DND-41 (cell line): ENCODE data around the gene SLC6A3.
A peak's percentile ranks its signal among the peaks of the same experiment; 100 is the strongest.

Experiments
- ATAC-seq: fragments of 200-7000 bp; cut with Tn5 transposase; 3 replicates; pipeline ENCODE4 v1.9.1; 2021; ENCODE audit warnings: low read depth; ENCODE audit not compliant: insufficient read depth
- DNase-seq: peaks from one replicate; pipeline ENCODE4 v3.0.0-alpha.2; 2020
- H2AFZ ChIP-seq: 2 replicates; pipeline ENCODE4 v1.6.0; 2012; ENCODE audit warnings: low read depth, low read length
- H3K27ac ChIP-seq: 2 replicates; pipeline ENCODE4 v1.5.1; 2012; ENCODE audit warnings: low read length, inconsistent platforms
- H3K27me3 ChIP-seq: fragments of 200-600 bp; sonication (generic); 2 replicates; pipeline ENCODE4 v1.6.0; 2012; ENCODE audit warnings: low read length, mild to moderate bottlenecking, inconsistent platforms; ENCODE audit not compliant: insufficient read depth, poor library complexity
- H3K36me3 ChIP-seq: 2 replicates; pipeline ENCODE4 v1.5.1; 2012; ENCODE audit warnings: low read length, inconsistent platforms; ENCODE audit not compliant: insufficient read depth
- H3K4me1 ChIP-seq: 2 replicates; pipeline ENCODE4 v1.5.1; 2012; ENCODE audit warnings: mild to moderate bottlenecking, low read length; ENCODE audit not compliant: insufficient read depth
- H3K4me2 ChIP-seq: 2 replicates; pipeline ENCODE4 v1.6.0; 2012; ENCODE audit warnings: mild to moderate bottlenecking, moderate library complexity, low read length, inconsistent platforms; ENCODE audit not compliant: insufficient read depth
- H3K4me3 ChIP-seq, 2 experiments: fragments of 200-600 bp in 1 of 2; shearing (Covaris generic) in 1 of 2; 2 replicates each; pipeline ENCODE4 v1.5.1; 2012 to 2016; ENCODE audit warnings: inconsistent platforms in 2 of 2, low read length in 2 of 2, mild to moderate bottlenecking in 2 of 2, low read depth in 1 of 2, moderate library complexity in 1 of 2
- H3K79me2 ChIP-seq: 2 replicates; pipeline ENCODE4 v1.6.0; 2012; ENCODE audit warnings: low read length, inconsistent platforms; ENCODE audit not compliant: insufficient read depth
- H3K9ac ChIP-seq: 2 replicates; pipeline ENCODE4 v1.6.0; 2012; ENCODE audit warnings: low read depth, mild to moderate bottlenecking, inconsistent platforms, low read length, moderate library complexity
- H3K9me3 ChIP-seq: 2 replicates; pipeline ENCODE4 v1.5.1; 2012; ENCODE audit warnings: low read length, moderate library complexity, mild to moderate bottlenecking, inconsistent platforms; ENCODE audit not compliant: insufficient read depth, severe bottlenecking
- H4K20me1 ChIP-seq: 2 replicates; pipeline ENCODE4 v1.6.0; 2012; ENCODE audit warnings: low read length; ENCODE audit not compliant: insufficient read depth
- EZH2 ChIP-seq: IDR thresholded peaks from 3 replicates; pipeline ENCODE4 v1.6.1; 2012; ENCODE audit warnings: borderline replicate concordance, low read depth, mild to moderate bottlenecking, moderate library complexity, low read length, inconsistent platforms; ENCODE audit not compliant: severe bottlenecking
- TF ChIP-seq, protein P1 (sequence below): IDR thresholded peaks from 2 replicates; pipeline ENCODE4 v1.5.1; 2012; ENCODE audit warnings: borderline replicate concordance, low read length, moderate library complexity, mild to moderate bottlenecking; ENCODE audit not compliant: poor library complexity, severe bottlenecking; ENCODE audit errors: extremely low read depth

Gene SLC6A3

GRCh38 chr5:1348986-1349245 is 96.3 kb downstream of the SLC6A3 start:
- peaks cover 2% of the 10 kb centered on the region for H3K36me3 ChIP-seq
- TF ChIP-seq EZH2, result no peak
- TF ChIP-seq, protein P1, sequence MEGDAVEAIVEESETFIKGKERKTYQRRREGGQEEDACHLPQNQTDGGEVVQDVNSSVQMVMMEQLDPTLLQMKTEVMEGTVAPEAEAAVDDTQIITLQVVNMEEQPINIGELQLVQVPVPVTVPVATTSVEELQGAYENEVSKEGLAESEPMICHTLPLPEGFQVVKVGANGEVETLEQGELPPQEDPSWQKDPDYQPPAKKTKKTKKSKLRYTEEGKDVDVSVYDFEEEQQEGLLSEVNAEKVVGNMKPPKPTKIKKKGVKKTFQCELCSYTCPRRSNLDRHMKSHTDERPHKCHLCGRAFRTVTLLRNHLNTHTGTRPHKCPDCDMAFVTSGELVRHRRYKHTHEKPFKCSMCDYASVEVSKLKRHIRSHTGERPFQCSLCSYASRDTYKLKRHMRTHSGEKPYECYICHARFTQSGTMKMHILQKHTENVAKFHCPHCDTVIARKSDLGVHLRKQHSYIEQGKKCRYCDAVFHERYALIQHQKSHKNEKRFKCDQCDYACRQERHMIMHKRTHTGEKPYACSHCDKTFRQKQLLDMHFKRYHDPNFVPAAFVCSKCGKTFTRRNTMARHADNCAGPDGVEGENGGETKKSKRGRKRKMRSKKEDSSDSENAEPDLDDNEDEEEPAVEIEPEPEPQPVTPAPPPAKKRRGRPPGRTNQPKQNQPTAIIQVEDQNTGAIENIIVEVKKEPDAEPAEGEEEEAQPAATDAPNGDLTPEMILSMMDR, result peak; percentile 31
- no peak overlapping the region for H3K4me2 ChIP-seq
- no peak overlapping the region for H3K4me3 ChIP-seq
- H2AFZ ChIP-seq, result no peak overlapping the region
- no peaks in the 10 kb centered on the region for H3K9me3 ChIP-seq
- H3K27ac ChIP-seq, result no peak overlapping the region
- no peaks in the 10 kb centered on the region for H3K27me3 ChIP-seq
- no peak for DNase-seq
- no peak for ATAC-seq
- H3K79me2 ChIP-seq, result peaks cover 21% of the 10 kb centered on the region
- peaks cover 2% of the 10 kb centered on the region; the same call in 1 of the 2 replicates for H4K20me1 ChIP-seq
- no peak overlapping the region for H3K9ac ChIP-seq
- peaks cover 21% of the 10 kb centered on the region for H3K4me1 ChIP-seq

DNA sequence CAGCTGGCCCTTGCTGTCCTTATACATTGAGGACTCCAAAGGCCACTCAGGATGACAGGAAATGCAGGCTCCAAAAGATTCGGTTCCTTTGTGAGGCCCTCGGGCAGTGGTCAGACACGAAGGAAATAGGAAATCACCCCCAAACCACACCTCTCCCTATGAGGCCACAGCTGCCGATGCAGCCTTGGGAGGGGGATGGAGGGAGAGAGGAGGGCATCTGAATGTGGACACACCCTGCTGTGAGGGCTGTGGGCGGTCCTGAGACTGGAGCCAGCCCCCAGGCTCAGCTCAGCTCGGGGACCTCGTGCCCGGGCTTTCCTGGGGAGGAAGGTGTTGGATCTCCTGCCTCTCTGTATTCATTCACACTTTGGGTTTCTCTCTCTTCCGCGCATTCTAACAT is 97.7 kb downstream of the SLC6A3 start:
- Histone ChIP-seq H4K20me1 (peaks cover 10% of the 10 kb centered on the region; the same call in 1 of the 2 replicates), H3K27ac (no peak overlapping the region; the same call in 1 of the 2 replicates), H2AFZ (no peak overlapping the region), H3K79me2 (peaks cover 35% of the 10 kb centered on the region), H3K9me3 (no peaks in the 10 kb centered on the region), H3K4me3 (no peak overlapping the region), H3K4me2 (no peak overlapping the region), H3K36me3 (peaks cover 15% of the 10 kb centered on the region), H3K27me3 (no peaks in the 10 kb centered on the region), H3K9ac (no peak overlapping the region), H3K4me1 (peaks cover 33% of the 10 kb centered on the region)
- TF ChIP-seq, protein P1, result no peak
- no peak for TF ChIP-seq EZH2
- DNase-seq, result no peak
- ATAC-seq, result no peak

GRCh38 chr5:1346627-1347440 is 98.4 kb downstream of the SLC6A3 start:
- peaks cover 42% of the 10 kb centered on the region for H3K79me2 ChIP-seq
- H3K27me3 ChIP-seq, result no peaks in the 10 kb centered on the region
- TF ChIP-seq, protein P1, result no peak
- TF ChIP-seq EZH2, result no peak
- H2AFZ ChIP-seq, result no peak overlapping the region
- ATAC-seq (no peak), DNase-seq (no peak)
- no peak overlapping the region for H3K4me3 ChIP-seq
- H3K36me3 ChIP-seq, result peaks cover 23% of the 10 kb centered on the region
- peak overlapping the region; percentile 98; the same call in 1 of the 2 replicates for H3K4me2 ChIP-seq
- no peak overlapping the region for H3K27ac ChIP-seq
- H3K9me3 ChIP-seq, result no peaks in the 10 kb centered on the region
- peaks cover 36% of the 10 kb centered on the region for H3K4me1 ChIP-seq
- H3K9ac ChIP-seq, result no peak overlapping the region; the same call in 1 of the 2 replicates
- peaks cover 17% of the 10 kb centered on the region; the same call in 1 of the 2 replicates for H4K20me1 ChIP-seq
